ENCODE data around the gene KCNJ4. TPM values are rescaled to one million over a fixed set of nuclear protein-coding genes. Genes with fewer than 3 reads are reported as not detected.
"Not testable (repeated sequence)": the region's sequence is repeated elsewhere in the genome, so short reads cannot be mapped to it uniquely, and the experiment has no call there.

Gene KCNJ4
- total RNA-seq, 2 experiments from 2014 or later, result not detected

DNA sequence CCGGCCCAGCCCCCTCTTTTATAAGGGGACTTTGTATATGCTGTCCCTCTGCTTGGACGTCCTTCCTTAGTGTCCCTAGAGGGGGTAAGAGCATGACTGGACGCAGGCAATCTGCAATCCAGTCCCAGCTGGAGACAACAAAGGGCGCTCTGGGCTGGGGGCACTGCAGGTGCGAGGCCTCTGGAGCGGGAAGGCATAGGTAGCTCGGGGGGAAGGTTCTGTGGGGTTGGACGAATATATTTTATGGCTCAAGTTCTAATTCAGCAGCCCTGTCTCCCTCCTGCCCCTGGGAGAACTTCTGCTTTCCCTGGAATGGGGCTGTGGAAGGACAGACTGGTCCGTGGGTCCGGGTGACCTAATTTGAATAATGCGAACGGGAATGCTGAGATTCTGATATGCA is 40.0 kb downstream of the KCNJ4 start:
- no peak for ATAC-seq
- CTCF ChIA-PET, result interaction anchor here (2.9 kb wide), 1 partner anchor 156 kb away, joined by 18 read pairs; no protein-coding TSS in a partner anchor
- Mint-ChIP-seq H3K4me3 (no peak overlapping the region), H3K27ac (no peak overlapping the region), H3K4me1 (peaks cover 4% of the 10 kb centered on the region), H3K9me3 (ENCODE audit: low read depth) (no peaks in the 10 kb centered on the region), H3K36me3 (no peaks in the 10 kb centered on the region), H3K27me3 (no peaks in the 10 kb centered on the region)
- DNase-seq, result no peak

DNA sequence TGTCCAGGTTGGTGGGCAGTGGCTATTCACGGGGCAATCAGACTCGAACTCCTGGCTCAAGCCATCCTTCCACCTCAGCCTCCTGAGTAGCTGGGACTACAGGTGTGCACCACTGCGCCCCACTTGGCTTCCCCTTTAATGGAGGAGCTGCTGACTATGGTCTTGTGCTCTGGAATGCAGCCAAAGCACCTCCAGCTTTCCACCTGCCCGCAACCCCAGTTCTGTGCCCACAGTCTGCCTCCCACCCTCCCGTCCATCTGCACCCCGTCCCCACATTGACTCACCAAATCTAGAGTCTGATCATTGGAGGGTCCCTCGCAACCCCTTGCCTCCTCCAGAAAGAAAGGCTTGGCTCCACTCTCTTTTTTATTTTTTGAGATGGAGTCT is 41.0 kb downstream of the KCNJ4 start:
- H3K4me1 Mint-ChIP-seq, result peaks cover 4% of the 10 kb centered on the region
- no peak overlapping the region for H3K27ac Mint-ChIP-seq
- H3K9me3 Mint-ChIP-seq (ENCODE audit: low read depth), result no peaks in the 10 kb centered on the region
- DNase-seq (no peak), ATAC-seq (no peak)
- H3K4me3 Mint-ChIP-seq, result no peak overlapping the region
- no peaks in the 10 kb centered on the region for H3K27me3 Mint-ChIP-seq
- no peaks in the 10 kb centered on the region for H3K36me3 Mint-ChIP-seq
- CTCF ChIA-PET, result interaction anchor here (1.1 to 2.9 kb wide), 4 partner anchors 111 to 362 kb away, joined by 3 to 18 read pairs (median 3); no protein-coding TSS in a partner anchor

- Mint-ChIP-seq H3K4me3 (no peak overlapping the region), H3K4me1 (peaks cover 4% of the 10 kb centered on the region), H3K27me3 (no peaks in the 10 kb centered on the region), H3K27ac (no peak overlapping the region), H3K36me3 (no peaks in the 10 kb centered on the region), H3K9me3 (ENCODE audit: low read depth) (no peaks in the 10 kb centered on the region)
- DNase-seq (peak; percentile 38), ATAC-seq (no peak)
- CTCF ChIA-PET, result interaction anchor here (0.7 to 2.9 kb wide), 12 partner anchors 12 to 595 kb away, joined by 3 to 18 read pairs (median 3); no protein-coding TSS in a partner anchor
Observed at GRCh38 chr22:38413085-38414008, 41.7 kb downstream of the KCNJ4 start.

DNA sequence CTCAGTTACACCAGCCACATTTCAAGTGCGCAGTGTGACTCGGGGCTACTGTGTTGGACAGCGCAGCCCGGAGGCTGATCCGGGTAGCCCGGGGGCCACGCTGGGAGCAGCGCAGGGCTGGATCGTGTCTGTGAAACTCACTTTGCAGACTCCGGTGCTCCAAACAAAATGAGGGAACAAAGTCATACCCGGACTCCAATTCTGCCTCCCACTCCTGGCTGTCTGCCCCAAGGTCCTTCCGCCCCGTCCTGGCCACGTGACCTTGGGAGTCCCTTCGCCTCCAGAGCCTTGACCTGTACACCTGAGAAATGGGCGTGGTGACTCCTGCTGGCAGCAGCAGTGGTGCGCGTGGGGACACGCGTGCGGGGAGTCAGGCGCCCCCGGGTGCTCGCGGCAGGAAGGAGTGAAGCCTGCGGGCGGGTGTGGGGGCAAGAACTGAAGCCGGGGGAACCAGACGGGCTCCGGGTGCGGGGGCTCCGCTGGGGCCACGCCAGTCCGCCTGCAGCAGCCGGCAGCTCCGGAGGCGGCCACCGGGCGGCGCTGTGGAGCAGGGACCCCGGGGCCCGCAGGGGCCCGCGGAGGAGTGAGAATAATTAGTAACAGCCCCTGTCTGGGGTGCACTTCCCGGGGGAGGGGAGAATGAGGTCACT is 42.4 kb downstream of the KCNJ4 start:
- Mint-ChIP-seq H3K4me1 (peaks cover 4% of the 10 kb centered on the region), H3K27ac (no peak overlapping the region), H3K36me3 (no peaks in the 10 kb centered on the region), H3K27me3 (no peaks in the 10 kb centered on the region), H3K4me3 (no peak overlapping the region), H3K9me3 (ENCODE audit: low read depth) (no peaks in the 10 kb centered on the region)
- ATAC-seq (peak; percentile 79), DNase-seq (peak; percentile 48)
- CTCF ChIA-PET, result interaction anchor here (1.0 to 2.9 kb wide), 9 partner anchors 11 to 594 kb away, joined by 3 to 18 read pairs (median 3); no protein-coding TSS in a partner anchor

DNA sequence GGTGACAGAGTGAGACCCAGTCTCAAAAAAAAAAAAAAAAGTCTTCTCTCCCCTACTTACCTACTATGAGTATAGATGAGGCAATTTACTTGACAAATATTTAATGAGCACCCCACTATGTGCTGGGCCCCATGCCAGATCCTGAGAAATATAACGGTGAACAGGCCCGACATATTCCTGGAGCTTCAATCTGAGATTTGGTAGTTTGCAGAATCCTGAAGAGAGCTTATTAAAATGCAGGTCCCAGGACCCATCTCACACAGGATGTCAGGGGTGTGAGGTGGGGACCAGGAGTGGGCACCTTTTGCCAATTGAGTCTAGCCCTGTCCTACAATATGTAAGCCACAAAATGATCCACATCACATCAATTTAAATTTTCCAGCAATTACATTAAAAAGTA is 44.0 kb downstream of the KCNJ4 start:
- no peaks in the 10 kb centered on the region for H3K9me3 Mint-ChIP-seq (ENCODE audit: low read depth)
- peak; percentile 15 for DNase-seq
- CTCF ChIA-PET, result interaction anchor here (0.7 to 0.9 kb wide), 3 partner anchors 15 to 193 kb away, joined by 3 to 4 read pairs (median 3); no protein-coding TSS in a partner anchor
- ATAC-seq, result no peak
- peaks cover 3% of the 10 kb centered on the region for H3K27me3 Mint-ChIP-seq
- H3K4me1 Mint-ChIP-seq, result peaks cover 4% of the 10 kb centered on the region
- no peak overlapping the region for H3K4me3 Mint-ChIP-seq
- no peak overlapping the region for H3K27ac Mint-ChIP-seq
- no peaks in the 10 kb centered on the region for H3K36me3 Mint-ChIP-seq

GRCh38 chr22:38409916-38410315 is 45.1 kb downstream of the KCNJ4 start:
- H3K27ac Mint-ChIP-seq, CTCF ChIA-PET: not testable (repeated sequence)

GRCh38 chr22:38406617-38407016 is 48.4 kb downstream of the KCNJ4 start:
- Mint-ChIP-seq H3K36me3 (no peaks in the 10 kb centered on the region), H3K4me3 (no peak overlapping the region), H3K4me1 (no peaks in the 10 kb centered on the region), H3K9me3 (ENCODE audit: low read depth) (no peaks in the 10 kb centered on the region), H3K27ac (no peak overlapping the region), H3K27me3 (peaks cover 8% of the 10 kb centered on the region)
- DNase-seq, result no peak
- ATAC-seq, result no peak
- CTCF ChIA-PET, result no interaction called here

More at GRCh38 chr22:38409916-38410315, 45.1 kb downstream of the KCNJ4 start:
- H3K9me3 Mint-ChIP-seq (ENCODE audit: low read depth); H3K4me1 Mint-ChIP-seq; H3K27me3 Mint-ChIP-seq; H3K36me3 Mint-ChIP-seq; ATAC-seq; H3K4me3 Mint-ChIP-seq: not testable (repeated sequence)
- peak; percentile 12 for DNase-seq

- no peaks in the 10 kb centered on the region for H3K36me3 Mint-ChIP-seq
- ATAC-seq (no peak), DNase-seq (no peak)
- CTCF ChIA-PET, result no interaction called here
- H3K4me1 Mint-ChIP-seq, result peaks cover 3% of the 10 kb centered on the region
- H3K4me3 Mint-ChIP-seq, result no peak overlapping the region
- H3K27ac Mint-ChIP-seq, result no peak overlapping the region
- no peaks in the 10 kb centered on the region for H3K9me3 Mint-ChIP-seq (ENCODE audit: low read depth)
- H3K27me3 Mint-ChIP-seq, result peaks cover 27% of the 10 kb centered on the region
Observed at GRCh38 chr22:38404419-38404818, 50.6 kb downstream of the KCNJ4 start.

DNA sequence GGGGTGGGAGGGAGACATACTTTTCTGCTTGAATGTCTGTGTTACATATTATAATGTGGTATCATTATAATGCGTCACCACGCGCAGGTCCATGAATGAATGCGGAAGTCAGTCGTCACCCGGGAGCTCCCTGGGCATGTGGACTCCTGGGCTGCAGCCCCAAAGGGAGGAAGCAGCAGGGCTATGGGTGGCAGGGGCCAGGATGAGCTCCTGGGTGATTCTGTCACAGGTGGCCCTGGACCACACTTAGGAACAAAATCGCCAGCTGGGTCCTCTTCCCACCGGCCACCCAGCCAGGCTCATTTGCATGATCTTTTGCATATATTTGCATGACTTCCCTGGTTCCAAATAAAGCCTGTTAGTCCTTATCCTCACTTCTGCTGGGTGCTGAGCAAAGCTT is 51.2 kb downstream of the KCNJ4 start:
- Mint-ChIP-seq H3K27ac (no peak overlapping the region), H3K4me3 (no peak overlapping the region), H3K9me3 (ENCODE audit: low read depth) (no peaks in the 10 kb centered on the region), H3K4me1 (peaks cover 5% of the 10 kb centered on the region), H3K36me3 (no peaks in the 10 kb centered on the region), H3K27me3 (peaks cover 27% of the 10 kb centered on the region)
- DNase-seq (no peak), ATAC-seq (no peak)
- CTCF ChIA-PET, result no interaction called here

- Mint-ChIP-seq H3K27ac (no peak overlapping the region), H3K4me3 (no peak overlapping the region), H3K27me3 (peaks cover 26% of the 10 kb centered on the region), H3K9me3 (ENCODE audit: low read depth) (no peaks in the 10 kb centered on the region), H3K36me3 (no peaks in the 10 kb centered on the region), H3K4me1 (peaks cover 6% of the 10 kb centered on the region)
- CTCF ChIA-PET, result interaction anchor here (3.2 kb wide), 1 partner anchor 11 kb away, joined by 12 read pairs; no protein-coding TSS in a partner anchor
- no peak for ATAC-seq
- no peak for DNase-seq
Observed at GRCh38 chr22:38402204-38402603, 52.8 kb downstream of the KCNJ4 start.

GRCh38 chr22:38401336-38402084 is 53.5 kb downstream of the KCNJ4 start:
- Mint-ChIP-seq H3K27me3 (peaks cover 23% of the 10 kb centered on the region), H3K4me3 (no peak overlapping the region), H3K27ac (no peak overlapping the region), H3K9me3 (ENCODE audit: low read depth) (no peaks in the 10 kb centered on the region), H3K36me3 (no peaks in the 10 kb centered on the region), H3K4me1 (peaks cover 13% of the 10 kb centered on the region)
- ATAC-seq, result no peak
- CTCF ChIA-PET, result interaction anchor here (3.2 kb wide), 1 partner anchor 11 kb away, joined by 12 read pairs; no protein-coding TSS in a partner anchor
- DNase-seq, result no peak

DNA sequence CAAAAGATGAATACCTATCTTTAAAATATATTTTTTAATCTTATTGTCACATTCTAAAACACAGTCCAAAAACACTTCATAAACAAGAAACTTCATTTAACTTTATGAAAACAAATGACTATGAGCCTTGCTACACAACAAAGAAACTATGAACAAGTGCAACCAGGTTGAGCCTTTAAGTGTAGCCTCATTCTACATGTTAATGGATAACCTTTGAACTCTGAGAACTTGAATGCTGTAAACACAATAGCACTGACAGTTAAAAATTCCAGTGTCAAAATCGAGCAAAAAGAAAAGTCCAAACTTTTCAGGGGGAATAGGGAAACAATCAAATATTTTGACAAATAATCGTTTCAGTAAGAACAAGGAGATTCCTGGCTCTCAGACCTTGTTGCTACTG is 54.7 kb downstream of the KCNJ4 start:
- ATAC-seq; H3K9me3 Mint-ChIP-seq (ENCODE audit: low read depth); H3K4me3 Mint-ChIP-seq; H3K27ac Mint-ChIP-seq; H3K36me3 Mint-ChIP-seq; DNase-seq: not testable (repeated sequence)
- CTCF ChIA-PET, result interaction anchor here (2.3 to 3.2 kb wide), 2 partner anchors 13 to 348 kb away, joined by 9 to 12 read pairs; no protein-coding TSS in a partner anchor
- Mint-ChIP-seq H3K27me3 (peaks cover 23% of the 10 kb centered on the region), H3K4me1 (peaks cover 25% of the 10 kb centered on the region)

All from activated CD8-positive, alpha-beta memory T cell treated with anti-CD3 and anti-CD28 coated beads, Interleukin-2, amount 10 ng/mL, durations not matched to agents 7 days and 5 days (primary cell).